Duodenal mucosa (tissue), 2 donors: ENCODE measurements around the gene MTIF3.

Experiments
- H3K27ac ChIP-seq: one replicate; pipeline ENCODE4 v1.7.0; 2013; ENCODE audit warnings: low read depth, low read length
- H3K27me3 ChIP-seq, 2 donors: one replicate each; pipeline ENCODE4 v1.7.0; 2013; ENCODE audit warnings: low read length in 2 of 2, control low read depth in 1 of 2; ENCODE audit not compliant: insufficient read depth in 2 of 2, control insufficient read depth in 1 of 2
- H3K36me3 ChIP-seq, 2 donors: one replicate each; pipeline ENCODE4 v1.7.0; 2013; ENCODE audit warnings: low read length in 2 of 2, control low read depth in 1 of 2; ENCODE audit not compliant: insufficient read depth in 2 of 2, control insufficient read depth in 1 of 2
- H3K4me1 ChIP-seq, 2 donors: one replicate each; pipeline ENCODE4 v1.7.0; 2013; ENCODE audit warnings: low read length in 2 of 2, control low read depth in 1 of 2; ENCODE audit not compliant: insufficient read depth in 2 of 2, control insufficient read depth in 1 of 2
- H3K4me3 ChIP-seq, 2 donors: one replicate each; pipeline ENCODE4 v1.7.0; 2013; ENCODE audit warnings: low read length in 2 of 2, low read depth in 1 of 2
- H3K9ac ChIP-seq, 2 donors: one replicate each; pipeline ENCODE4 v1.7.0; 2013; ENCODE audit warnings: low read length in 2 of 2, low read depth in 1 of 2
- H3K9me3 ChIP-seq, 2 donors: one replicate each; pipeline ENCODE4 v1.7.0; 2013; ENCODE audit warnings: low read length in 2 of 2, control low read depth in 1 of 2; ENCODE audit not compliant: control insufficient read depth in 1 of 2

The MTIF3 gene

GRCh38 chr13:27432180-27432579, 18.2 kb downstream of the MTIF3 start:
- Histone ChIP-seq H3K27me3 (no peaks in the 10 kb centered on the region), H3K36me3 (peaks cover 43 to 82% of the 10 kb centered on the region in 2 donors), H3K9me3 (no peaks in the 10 kb centered on the region), H3K27ac (no peak overlapping the region), H3K4me3 (no peak overlapping the region), H3K9ac (no peak overlapping the region), H3K4me1 (peaks cover 8 to 10% of the 10 kb centered on the region in 2 donors)

- no peaks in the 10 kb centered on the region for H3K27me3 ChIP-seq
- peaks cover 23 to 51% of the 10 kb centered on the region in 2 donors for H3K36me3 ChIP-seq
- no peak overlapping the region for H3K9ac ChIP-seq
- H3K4me3 ChIP-seq, result no peak overlapping the region
- peaks cover 35 to 36% of the 10 kb centered on the region in 2 donors for H3K4me1 ChIP-seq
- no peaks in the 10 kb centered on the region for H3K9me3 ChIP-seq
- no peak overlapping the region for H3K27ac ChIP-seq
These were observed 22.2 kb downstream of the MTIF3 start for GRCh38 chr13:27428160-27428559.

- H3K4me1 ChIP-seq, result peaks cover 35 to 36% of the 10 kb centered on the region in 2 donors
- no peaks in the 10 kb centered on the region for H3K27me3 ChIP-seq
- peaks cover 20 to 48% of the 10 kb centered on the region in 2 donors for H3K36me3 ChIP-seq
- H3K9me3 ChIP-seq, result no peaks in the 10 kb centered on the region
- H3K4me3 ChIP-seq, result no peak overlapping the region
- H3K9ac ChIP-seq, result no peak overlapping the region
- H3K27ac ChIP-seq, result no peak overlapping the region
These were observed 22.7 kb downstream of the MTIF3 start for GRCh38 chr13:27427641-27428040.

- no peaks in the 10 kb centered on the region for H3K27me3 ChIP-seq
- peaks cover 35 to 36% of the 10 kb centered on the region in 2 donors for H3K4me1 ChIP-seq
- peak overlapping the region; percentile 80 for H3K27ac ChIP-seq
- peaks cover 10 to 33% of the 10 kb centered on the region in 2 donors for H3K36me3 ChIP-seq
- peak overlapping the region; percentile 78 to 79 for H3K9ac ChIP-seq
- H3K4me3 ChIP-seq, result peak overlapping the region; percentile 78 to 86
- H3K9me3 ChIP-seq, result no peaks in the 10 kb centered on the region
These were observed 24.3 kb downstream of the MTIF3 start for GRCh38 chr13:27425918-27426630.

- peak overlapping the region; percentile 78 to 86 for H3K4me3 ChIP-seq
- peaks cover 35 to 36% of the 10 kb centered on the region in 2 donors for H3K4me1 ChIP-seq
- H3K27me3 ChIP-seq, result no peaks in the 10 kb centered on the region
- peak overlapping the region; percentile 80 for H3K27ac ChIP-seq
- peaks cover 10 to 26% of the 10 kb centered on the region in 2 donors for H3K36me3 ChIP-seq
- H3K9me3 ChIP-seq, result no peaks in the 10 kb centered on the region
- peak overlapping the region; percentile 78 to 79 for H3K9ac ChIP-seq
These were observed 25.0 kb downstream of the MTIF3 start for GRCh38 chr13:27425158-27425917.

- Histone ChIP-seq H3K4me1 (peaks cover 35 to 36% of the 10 kb centered on the region in 2 donors), H3K27me3 (no peaks in the 10 kb centered on the region), H3K27ac (peak within 1 kb of the TSS; percentile 81), H3K4me3 (peak within 1 kb of the TSS; percentile 78 to 86), H3K36me3 (peaks cover 10 to 19% of the 10 kb centered on the region in 2 donors), H3K9ac (peak within 1 kb of the TSS; percentile 78 to 82), H3K9me3 (no peaks in the 10 kb centered on the region)
These were observed 25.9 kb downstream of the MTIF3 start, which contains the start of gene GTF3A for GRCh38 chr13:27424246-27425157. Gene GTF3A, plus strand, starts transcription at chr13:27424619.

GRCh38 chr13:27423333-27423732, 27.0 kb downstream of the MTIF3 start:
- Histone ChIP-seq H3K9ac (peak overlapping the region in 1 of 2 donors; percentile 78), H3K4me3 (no peak overlapping the region), H3K27me3 (no peaks in the 10 kb centered on the region), H3K36me3 (peaks cover 4 to 7% of the 10 kb centered on the region in 2 donors), H3K9me3 (no peaks in the 10 kb centered on the region), H3K27ac (no peak overlapping the region), H3K4me1 (peaks cover 35 to 36% of the 10 kb centered on the region in 2 donors)

- peaks cover 18 to 20% of the 10 kb centered on the region in 2 donors for H3K4me1 ChIP-seq
- H3K9ac ChIP-seq, result no peak overlapping the region
- no peak overlapping the region for H3K4me3 ChIP-seq
- H3K27me3 ChIP-seq, result peaks cover 0 to 2% of the 10 kb centered on the region in 2 donors
- H3K27ac ChIP-seq, result no peak overlapping the region
- no peaks in the 10 kb centered on the region for H3K9me3 ChIP-seq
- no peaks in the 10 kb centered on the region for H3K36me3 ChIP-seq
These were observed 29.1 kb downstream of the MTIF3 start for GRCh38 chr13:27421101-27421871.

GRCh38 chr13:27419328-27419727, 31.0 kb downstream of the MTIF3 start:
- peaks cover 0 to 5% of the 10 kb centered on the region in 2 donors for H3K27me3 ChIP-seq
- no peak overlapping the region for H3K9ac ChIP-seq

More at GRCh38 chr13:27419328-27419727, 31.0 kb downstream of the MTIF3 start:
- H3K4me3 ChIP-seq, result no peak overlapping the region
- peaks cover 0 to 6% of the 10 kb centered on the region in 2 donors for H3K4me1 ChIP-seq
- no peaks in the 10 kb centered on the region for H3K9me3 ChIP-seq
- H3K36me3 ChIP-seq, result no peaks in the 10 kb centered on the region
- no peak overlapping the region for H3K27ac ChIP-seq
